Endodermal cell (in vitro differentiated cells): ENCODE results near the gene PPM1G. TPM values are rescaled to one million over a fixed set of nuclear protein-coding genes. Genes with fewer than 3 reads are reported as not detected.

ENCODE experiments used
- DNase-seq: peaks from one replicate; pipeline ENCODE4 v3.0.0-alpha.2; 2017
- H3K27ac ChIP-seq: 2 replicates; pipeline ENCODE4 v1.5.1; 2013; ENCODE audit warnings: mild to moderate bottlenecking, low read depth, low read length, moderate library complexity
- H3K27me3 ChIP-seq: 2 replicates; pipeline ENCODE4 v1.6.1; 2013; ENCODE audit warnings: mild to moderate bottlenecking, low read length, moderate library complexity; ENCODE audit not compliant: insufficient read depth, control insufficient read depth, poor library complexity, severe bottlenecking
- H3K36me3 ChIP-seq: 2 replicates; pipeline ENCODE4 v1.7.0; 2013; ENCODE audit warnings: mild to moderate bottlenecking, low read length, moderate library complexity; ENCODE audit not compliant: control insufficient read depth, insufficient read depth
- H3K4me1 ChIP-seq: one replicate; pipeline ENCODE4 v1.7.0; 2013; ENCODE audit warnings: low read length; ENCODE audit not compliant: control insufficient read depth, insufficient read depth
- H3K4me3 ChIP-seq: 2 replicates; pipeline ENCODE4 v1.5.1; 2013; ENCODE audit warnings: mild to moderate bottlenecking, low read length, moderate library complexity
- H3K9ac ChIP-seq: 2 replicates; pipeline ENCODE4 v1.6.1; 2013; ENCODE audit warnings: mild to moderate bottlenecking, low read length, moderate library complexity; ENCODE audit not compliant: poor library complexity, severe bottlenecking; ENCODE audit errors: extremely low read depth
- H3K9me3 ChIP-seq: 2 replicates; pipeline ENCODE4 v1.6.1; 2013; ENCODE audit warnings: mild to moderate bottlenecking, low read length, moderate library complexity; ENCODE audit not compliant: control insufficient read depth
- H3K27ac Mint-ChIP-seq: 2 replicates; pipeline ENCODE4 v1.8.0; 2020; ENCODE audit warnings: mixed read lengths
- H3K27me3 Mint-ChIP-seq: 2 replicates; pipeline ENCODE4 v1.8.0; 2021; ENCODE audit warnings: mild to moderate bottlenecking, mixed read lengths; ENCODE audit not compliant: insufficient read depth
- H3K36me3 Mint-ChIP-seq: 2 replicates; pipeline ENCODE4 v1.8.0; 2020; ENCODE audit warnings: low read depth, mixed read lengths
- H3K4me1 Mint-ChIP-seq: 2 replicates; pipeline ENCODE4 v1.8.0; 2020; ENCODE audit warnings: mixed read lengths
- H3K4me3 Mint-ChIP-seq: 2 replicates; pipeline ENCODE4 v1.8.0; 2020; ENCODE audit warnings: mild to moderate bottlenecking, moderate library complexity, mixed read lengths
- H3K9me3 Mint-ChIP-seq: 2 replicates; pipeline ENCODE4 v1.8.0; 2020; ENCODE audit warnings: mild to moderate bottlenecking, mixed read lengths
- WGBS, 2 experiments: methylation state at CpG; one replicate each; pipeline versions ENCODE4 v1.1.5 to v1.1.7; 2013; ENCODE audit warnings: missing lambda C conversion rate in 2 of 2, mixed read lengths in 1 of 2; ENCODE audit not compliant: insufficient coverage in 1 of 2, insufficient read length in 1 of 2; 5-methylcytosine and 5-hydroxymethylcytosine counted together
- total RNA-seq, 2 donors: library from RNA; stranded (reverse); fragmentation: NEBNext Ultra II Directional in 1 of 2; extraction: Animal tissue kit (Norgen Biotek cat#: 25700) in 1 of 2; gene quantifications; 2 replicates in 1 of 2; 3 replicates in 1 of 2; pipeline ENCODE4 v1.2.1, GENCODE V29; 2021
- TF ChIP-seq, protein P1 (sequence below): fragments of 200-600 bp; sonication (generic); conservative IDR thresholded peaks from 2 replicates; pipeline ENCODE4 v1.5.0; 2021; ENCODE audit warnings: antibody characterized with exemption, mild to moderate bottlenecking

Gene PPM1G
- total RNA-seq, 2 donors from 2014 or later = 124 to 125 TPM

DNA sequence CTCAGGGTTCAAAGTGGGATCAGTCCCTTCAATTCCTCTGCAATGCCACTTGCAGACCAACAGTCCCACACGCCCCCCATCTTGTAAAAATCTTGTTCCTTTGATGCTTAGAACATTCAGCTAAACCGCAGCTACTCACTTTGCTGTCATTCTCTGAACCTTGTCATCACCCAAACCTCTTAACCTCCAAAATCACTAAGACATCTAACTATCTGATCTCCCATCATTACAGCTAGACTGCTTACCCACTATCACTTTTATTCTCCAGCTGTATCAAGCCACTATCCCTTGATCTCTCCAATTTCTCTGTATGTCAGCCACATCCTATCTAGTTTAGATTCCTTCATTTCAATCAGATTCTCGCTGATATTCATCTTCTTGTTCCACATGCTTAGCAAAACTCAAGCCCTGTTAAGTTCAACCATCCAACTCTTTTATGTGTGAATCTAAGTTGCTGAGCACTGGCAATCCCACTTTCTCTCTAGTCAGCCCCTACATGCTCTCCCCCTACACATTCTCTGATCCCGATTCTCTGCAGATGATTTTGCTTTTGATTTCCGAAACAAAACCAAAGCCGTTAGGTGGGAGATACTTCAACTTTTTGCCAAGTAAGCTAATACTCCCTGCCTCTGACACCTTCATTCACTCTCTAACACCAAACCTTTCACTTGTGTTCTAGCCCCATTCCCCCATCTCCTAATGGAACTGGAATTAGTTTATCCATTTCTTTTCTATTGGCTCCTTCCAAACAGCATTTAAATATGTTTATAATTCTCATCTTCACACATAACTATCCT lies 57.4 kb downstream of the PPM1G start:
- Histone ChIP-seq H3K4me3 (no peak overlapping the region), H3K27me3 (no peaks in the 10 kb centered on the region), H3K4me1 (no peaks in the 10 kb centered on the region), H3K9me3 (no peaks in the 10 kb centered on the region), H3K36me3 (no peaks in the 10 kb centered on the region), H3K9ac (no peak overlapping the region), H3K27ac (no peak overlapping the region)
- 93 to 94% methylated on average over 6 of the region's 6 CpGs for WGBS, 2 experiments
- Mint-ChIP-seq H3K9me3 (peaks cover under 1% of the 10 kb centered on the region), H3K4me3 (no peak overlapping the region), H3K27me3 (no peaks in the 10 kb centered on the region), H3K27ac (no peak overlapping the region), H3K36me3 (peaks cover 18% of the 10 kb centered on the region), H3K4me1 (peaks cover 17% of the 10 kb centered on the region)
- TF ChIP-seq, protein P1, sequence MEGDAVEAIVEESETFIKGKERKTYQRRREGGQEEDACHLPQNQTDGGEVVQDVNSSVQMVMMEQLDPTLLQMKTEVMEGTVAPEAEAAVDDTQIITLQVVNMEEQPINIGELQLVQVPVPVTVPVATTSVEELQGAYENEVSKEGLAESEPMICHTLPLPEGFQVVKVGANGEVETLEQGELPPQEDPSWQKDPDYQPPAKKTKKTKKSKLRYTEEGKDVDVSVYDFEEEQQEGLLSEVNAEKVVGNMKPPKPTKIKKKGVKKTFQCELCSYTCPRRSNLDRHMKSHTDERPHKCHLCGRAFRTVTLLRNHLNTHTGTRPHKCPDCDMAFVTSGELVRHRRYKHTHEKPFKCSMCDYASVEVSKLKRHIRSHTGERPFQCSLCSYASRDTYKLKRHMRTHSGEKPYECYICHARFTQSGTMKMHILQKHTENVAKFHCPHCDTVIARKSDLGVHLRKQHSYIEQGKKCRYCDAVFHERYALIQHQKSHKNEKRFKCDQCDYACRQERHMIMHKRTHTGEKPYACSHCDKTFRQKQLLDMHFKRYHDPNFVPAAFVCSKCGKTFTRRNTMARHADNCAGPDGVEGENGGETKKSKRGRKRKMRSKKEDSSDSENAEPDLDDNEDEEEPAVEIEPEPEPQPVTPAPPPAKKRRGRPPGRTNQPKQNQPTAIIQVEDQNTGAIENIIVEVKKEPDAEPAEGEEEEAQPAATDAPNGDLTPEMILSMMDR = no peak
- no peak for DNase-seq

DNA sequence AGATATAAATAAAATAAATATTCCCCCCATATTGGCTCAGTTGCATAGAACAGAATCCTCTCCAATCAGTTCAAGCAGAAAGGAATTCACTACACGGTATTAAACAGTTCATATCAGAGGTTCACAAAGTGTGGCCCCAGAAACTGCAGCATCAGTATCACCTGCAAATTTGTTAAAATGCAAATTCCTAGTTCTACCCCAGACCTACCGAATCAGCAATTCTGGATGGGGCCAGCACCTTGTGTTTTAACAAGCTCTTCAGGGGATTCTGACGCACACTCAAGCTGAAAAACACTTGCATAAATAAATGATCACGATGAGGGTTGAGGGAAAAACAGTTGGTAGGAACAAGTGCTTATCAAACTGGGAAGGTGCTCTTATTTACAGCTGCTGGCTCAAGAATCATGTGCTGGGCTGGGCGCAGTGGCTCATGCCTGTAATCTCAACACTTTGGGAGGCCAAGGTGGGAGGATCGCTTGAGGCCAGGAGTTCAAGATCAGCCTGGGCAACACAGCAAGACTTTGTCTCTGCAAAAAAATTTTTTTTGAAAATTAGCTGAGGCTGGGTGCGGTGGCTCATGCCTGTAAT lies 59.2 kb downstream of the PPM1G start:
- H3K9me3 Mint-ChIP-seq = no peaks in the 10 kb centered on the region
- no peaks in the 10 kb centered on the region for H3K36me3 ChIP-seq
- no peaks in the 10 kb centered on the region for H3K9me3 ChIP-seq
- TF ChIP-seq, protein P1 = no peak
- H3K27ac ChIP-seq = no peak overlapping the region
- H3K9ac ChIP-seq = no peak overlapping the region
- no peak overlapping the region for H3K4me3 ChIP-seq
- H3K27me3 Mint-ChIP-seq = no peaks in the 10 kb centered on the region
- no peaks in the 10 kb centered on the region for H3K4me1 ChIP-seq
- H3K27ac Mint-ChIP-seq = no peak overlapping the region
- H3K4me1 Mint-ChIP-seq = peaks cover 12% of the 10 kb centered on the region
- H3K36me3 Mint-ChIP-seq = peaks cover 17% of the 10 kb centered on the region
- H3K27me3 ChIP-seq = no peaks in the 10 kb centered on the region
- WGBS, 2 experiments = 94 to 97% methylated on average over 7 of the region's 7 CpGs
- H3K4me3 Mint-ChIP-seq = no peak overlapping the region
- no peak for DNase-seq

DNA sequence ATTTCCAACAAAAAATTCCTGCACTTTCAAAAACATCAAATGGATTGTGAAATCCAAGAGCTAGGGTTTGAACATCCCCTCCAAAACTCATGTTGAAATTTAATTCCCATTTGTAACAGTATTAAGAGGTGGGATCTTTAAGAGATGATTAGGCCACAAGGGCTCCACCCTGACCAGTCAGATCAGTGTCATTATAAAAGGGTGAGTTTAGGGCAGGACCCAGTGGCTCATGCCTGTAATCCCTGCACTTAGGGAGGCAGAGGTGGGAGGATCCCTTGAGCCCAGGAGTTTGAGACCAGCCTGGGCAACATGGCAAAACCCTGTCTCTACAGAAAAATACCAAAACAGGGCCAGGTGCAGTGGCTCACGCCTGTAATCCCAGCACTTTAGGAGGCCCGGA lies 61.8 kb downstream of the PPM1G start:
- no peaks in the 10 kb centered on the region for H3K4me1 ChIP-seq
- no peaks in the 10 kb centered on the region for H3K27me3 ChIP-seq
- H3K27ac Mint-ChIP-seq = no peak overlapping the region
- H3K9me3 ChIP-seq = no peaks in the 10 kb centered on the region
- H3K27me3 Mint-ChIP-seq = no peaks in the 10 kb centered on the region
- H3K4me3 Mint-ChIP-seq = no peak overlapping the region
- H3K4me3 ChIP-seq = no peak overlapping the region
- no peak overlapping the region for H3K27ac ChIP-seq
- no peaks in the 10 kb centered on the region for H3K9me3 Mint-ChIP-seq
- peaks cover under 1% of the 10 kb centered on the region for H3K4me1 Mint-ChIP-seq
- peaks cover 25% of the 10 kb centered on the region for H3K36me3 Mint-ChIP-seq
- H3K9ac ChIP-seq = no peak overlapping the region
- TF ChIP-seq, protein P1 = no peak
- WGBS, 2 experiments = 90 to 95% methylated on average over 2 of the region's 2 CpGs
- H3K36me3 ChIP-seq = peaks cover 10% of the 10 kb centered on the region
- no peak for DNase-seq
